ENCODE measurements around the gene IER3IP1. TPM values are rescaled to one million over a fixed set of nuclear protein-coding genes. Genes with fewer than 3 reads are reported as not detected.

Gene IER3IP1
- total and polyA plus RNA-seq, 2 of the 13 experiments (the other 11 are each of a cell fraction or from before 2014, with no cell fraction given), result 18.7 to 26.1 TPM

- Histone ChIP-seq H3K9me3 (ENCODE audit: low read length) (no peaks in the 10 kb centered on the region), H3K27me3 (ENCODE audit: control insufficient read depth in 1 of 2, insufficient read depth in 2 of 2, low read length in 2 of 2) (peaks cover 0 to 6% of the 10 kb centered on the region in 2 experiments; a peak in 1 of 5 replicates), H3K27ac (ENCODE audit: extremely low read length, insufficient read depth, low read length) (no peak overlapping the region), H3K4me1 (ENCODE audit: insufficient read depth, low read length) (no peaks in the 10 kb centered on the region), H4K20me1 (ENCODE audit: insufficient read depth, low read length) (no peaks in the 10 kb centered on the region), H3K36me3 (replicated peaks in 1 of 2; ENCODE audit: control insufficient read depth in 1 of 2, insufficient read depth in 2 of 2, low read length in 2 of 2) (no peaks in the 10 kb centered on the region), H3K79me2 (ENCODE audit: insufficient read depth, low read length) (no peaks in the 10 kb centered on the region), H3K4me2 (ENCODE audit: low read depth, low read length) (no peak overlapping the region), H3K9ac (ENCODE audit: insufficient read depth, low read depth, low read length) (no peak overlapping the region), H3K4me3 (replicated peaks in 1 of 3; ENCODE audit: insufficient read depth in 1 of 3, low read depth in 2 of 3, low read length in 3 of 3) (no peak overlapping the region), H2AFZ (ENCODE audit: low read length) (no peak overlapping the region)
- WGBS (ENCODE audit: low lambda C conversion rate), result 0% methylated on average over 2 of the region's 2 CpGs
- no peak for ATAC-seq
- FAIRE-seq, result no peak
- DNase-seq (ENCODE audit: low spot score), result no peak
- ChIA-PET CTCF (ENCODE audit: low intra/inter-chr PET ratio, low total read pairs) (no interaction called here), POLR2A (no interaction called here)
- TF ChIP-seq ZNF124 (CRISPR knock-in tag; IDR thresholded peaks at IDR 0.05) (no peak), ZNF431 (CRISPR knock-in tag; IDR thresholded peaks at IDR 0.05; ENCODE audit: borderline replicate concordance, low read depth) (no peak), RARG (CRISPR knock-in tag; IDR thresholded peaks at IDR 0.05; ENCODE audit: low read depth) (no peak), ZNF510 (CRISPR knock-in tag; IDR thresholded peaks at IDR 0.05; ENCODE audit: low read depth) (no peak), KIAA2018 (CRISPR knock-in tag; IDR thresholded peaks at IDR 0.05; ENCODE audit: borderline replicate concordance) (no peak), IKZF1 (IDR thresholded peaks at IDR 0.05) (no peak), HIVEP1 (CRISPR knock-in tag; IDR thresholded peaks at IDR 0.05) (no peak), ZNF740 (CRISPR knock-in tag; IDR thresholded peaks at IDR 0.05) (no peak)
- in situ Hi-C loops (cut with HindIII; ENCODE audit: extremely low pct_ligation_motif_present, low pct_unique_long_range_greater_than_20kb), result loop anchor here (5.0 kb wide), 1 partner anchor 105 kb away; no protein-coding TSS in a partner anchor
- intact Hi-C loops (cut with micrococcal nuclease; ENCODE audit: unreplicated experiment), result no loop called here
- no TSS peak for BruUV-seq (replicated peaks)
Observed at GRCh38 chr18:47206945-47207637, 30.9 kb upstream of the IER3IP1 start.
